Tibial nerve (tissue), 4 donors: Measurements from ENCODE around the gene IGFN1. TPM values are rescaled to one million over a fixed set of nuclear protein-coding genes. Genes with fewer than 3 reads are reported as not detected.

Experiments used
- DNase-seq, 2 donors: peaks; one replicate each; pipeline ENCODE4 v3.0.0-alpha.2; 2019; ENCODE audit warnings: low spot score in 2 of 2
- H3K27ac ChIP-seq, 4 donors: fragments of 200-600 bp; sonication (generic) in 3 of 4; one replicate each; pipeline ENCODE4 v1.5.1; 2017 to 2019; ENCODE audit warnings: mild to moderate bottlenecking in 1 of 4
- H3K27me3 ChIP-seq, 2 donors: fragments of 200-600 bp; sonication (generic) in 1 of 2; one replicate each; pipeline versions ENCODE4 v1.5.1 to v1.6.0; 2017 to 2019
- H3K36me3 ChIP-seq, 3 donors: fragments of 200-600 bp; sonication (generic); one replicate each; pipeline ENCODE4 v1.5.1; 2018 to 2019
- H3K4me1 ChIP-seq, 4 donors: fragments of 200-600 bp; sonication (generic) in 3 of 4; one replicate each; pipeline ENCODE4 v1.5.1; 2017 to 2019
- H3K4me3 ChIP-seq, 4 donors: fragments of 200-600 bp; sonication (generic) in 3 of 4; one replicate each; pipeline ENCODE4 v1.5.1; 2017 to 2019; ENCODE audit warnings: mild to moderate bottlenecking in 1 of 4, moderate library complexity in 1 of 4
- H3K9me3 ChIP-seq, 4 donors: fragments of 200-600 bp; sonication (generic) in 3 of 4; one replicate each; pipeline ENCODE4 v1.5.1; 2017 to 2019
- EP300 ChIP-seq, 2 donors: sonication (generic); formaldehyde crosslinking; IDR thresholded peaks; one replicate each; pipeline ENCODE4 v1.6.1; 2017; ENCODE audit warnings: antibody characterized with exemption in 2 of 2, mild to moderate bottlenecking in 1 of 2
- POLR2A ChIP-seq, 2 donors: fragments of 450-650 bp; IDR thresholded peaks; one replicate each; pipeline ENCODE4 v1.6.1; 2017; ENCODE audit warnings: antibody characterized with exemption in 2 of 2, mild to moderate bottlenecking in 2 of 2, moderate library complexity in 2 of 2
- WGBS, 2 donors: methylation state at CpG; one replicate each; pipeline ENCODE4 v1.1.5; 2018; 5-methylcytosine and 5-hydroxymethylcytosine counted together
- total RNA-seq, 4 donors: library from RNA; depleted of rRNA; stranded (reverse); fragments of >200 nt; gene quantifications; one replicate each; pipeline ENCODE4 v1.1.0, GENCODE V29; 2016
- TF ChIP-seq, protein P1 (sequence below), 5 experiments: fragments of 200-600 bp in 3 of 5; fragments of 450-650 bp in 2 of 5; sonication (generic) in 3 of 5; IDR thresholded peaks; one replicate each; pipeline ENCODE4 v1.5.1; 2016 to 2019; ENCODE audit warnings: antibody characterized with exemption in 5 of 5, mild to moderate bottlenecking in 3 of 5, moderate library complexity in 2 of 5

The IGFN1 gene
- total RNA-seq, 4 donors from 2014 or later: not detected

DNA sequence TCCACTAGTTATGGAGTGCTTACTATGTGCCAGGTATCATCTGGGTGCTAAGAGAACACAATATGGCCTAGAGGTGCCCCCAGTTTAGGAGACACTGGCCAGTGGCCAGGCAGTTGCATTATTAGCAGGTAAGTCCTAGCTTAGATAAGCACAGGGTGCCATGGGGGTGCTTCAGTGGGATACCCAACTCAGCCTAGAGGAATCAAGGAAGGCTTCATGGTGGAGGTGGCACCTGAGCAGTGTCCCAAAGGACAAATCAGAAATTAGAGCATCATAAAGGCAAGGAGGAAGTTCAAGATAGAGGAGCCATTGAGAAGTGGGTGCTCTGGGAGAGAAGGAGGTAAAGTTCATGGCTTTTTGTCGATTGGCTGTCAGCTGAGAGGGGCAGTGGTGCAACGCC is 60.8 kb downstream of the IGFN1 start:
- no peak for DNase-seq
- Histone ChIP-seq H3K27me3 (no peaks in the 10 kb centered on the region), H3K27ac (no peak overlapping the region), H3K9me3 (no peaks in the 10 kb centered on the region), H3K4me3 (no peak overlapping the region), H3K4me1 (peaks cover 0 to 5% (median 0%) of the 10 kb centered on the region in 4 donors), H3K36me3 (no peaks in the 10 kb centered on the region)
- no peak for TF ChIP-seq EP300 (IDR thresholded peaks at IDR 0.05)
- no peak for TF ChIP-seq POLR2A (IDR thresholded peaks at IDR 0.05)
- TF ChIP-seq, protein P1, sequence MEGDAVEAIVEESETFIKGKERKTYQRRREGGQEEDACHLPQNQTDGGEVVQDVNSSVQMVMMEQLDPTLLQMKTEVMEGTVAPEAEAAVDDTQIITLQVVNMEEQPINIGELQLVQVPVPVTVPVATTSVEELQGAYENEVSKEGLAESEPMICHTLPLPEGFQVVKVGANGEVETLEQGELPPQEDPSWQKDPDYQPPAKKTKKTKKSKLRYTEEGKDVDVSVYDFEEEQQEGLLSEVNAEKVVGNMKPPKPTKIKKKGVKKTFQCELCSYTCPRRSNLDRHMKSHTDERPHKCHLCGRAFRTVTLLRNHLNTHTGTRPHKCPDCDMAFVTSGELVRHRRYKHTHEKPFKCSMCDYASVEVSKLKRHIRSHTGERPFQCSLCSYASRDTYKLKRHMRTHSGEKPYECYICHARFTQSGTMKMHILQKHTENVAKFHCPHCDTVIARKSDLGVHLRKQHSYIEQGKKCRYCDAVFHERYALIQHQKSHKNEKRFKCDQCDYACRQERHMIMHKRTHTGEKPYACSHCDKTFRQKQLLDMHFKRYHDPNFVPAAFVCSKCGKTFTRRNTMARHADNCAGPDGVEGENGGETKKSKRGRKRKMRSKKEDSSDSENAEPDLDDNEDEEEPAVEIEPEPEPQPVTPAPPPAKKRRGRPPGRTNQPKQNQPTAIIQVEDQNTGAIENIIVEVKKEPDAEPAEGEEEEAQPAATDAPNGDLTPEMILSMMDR (IDR thresholded peaks at IDR 0.05): no peak
- 80 to 81% methylated on average over 2 of the region's 2 CpGs for WGBS, 2 donors

DNA sequence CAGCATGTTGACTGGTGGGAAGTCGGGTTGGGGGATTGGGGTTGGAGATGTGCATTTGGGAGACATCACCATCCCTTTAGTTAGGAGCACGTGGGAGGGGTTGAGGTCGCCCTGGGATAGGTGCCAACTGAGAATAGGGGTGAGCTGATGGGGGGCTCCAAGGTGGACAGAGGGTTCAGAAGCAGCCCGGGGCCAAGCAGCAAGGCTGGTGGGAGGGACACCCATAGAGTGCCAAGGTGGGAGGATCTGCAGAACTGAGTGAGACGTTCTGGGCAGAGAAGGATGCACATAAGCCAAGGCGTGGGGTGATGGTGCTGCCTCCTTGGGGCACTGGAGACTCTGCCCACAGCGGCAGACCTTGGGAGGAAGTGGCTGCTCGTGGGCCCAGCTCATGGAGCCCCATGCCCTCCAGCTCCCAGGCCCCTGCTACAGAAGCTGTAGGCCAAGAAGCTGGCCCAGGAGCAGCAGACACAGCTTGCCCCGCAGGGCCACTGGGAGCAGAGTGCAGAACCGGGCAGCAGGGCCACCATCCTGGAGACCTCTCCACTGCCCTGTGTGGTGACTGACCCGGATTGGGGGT is 61.3 kb downstream of the IGFN1 start:
- Histone ChIP-seq H3K9me3 (no peaks in the 10 kb centered on the region), H3K4me1 (peaks cover 0 to 5% (median 0%) of the 10 kb centered on the region in 4 donors), H3K4me3 (no peak overlapping the region), H3K27me3 (no peaks in the 10 kb centered on the region), H3K27ac (no peak overlapping the region), H3K36me3 (no peaks in the 10 kb centered on the region)
- WGBS, 2 donors: 70 to 76% methylated on average over 11 of the region's 11 CpGs
- no peak for DNase-seq
- TF ChIP-seq, protein P1 (IDR thresholded peaks at IDR 0.05): no peak
- TF ChIP-seq EP300 (IDR thresholded peaks at IDR 0.05) (no peak), POLR2A (IDR thresholded peaks at IDR 0.05) (no peak)

DNA sequence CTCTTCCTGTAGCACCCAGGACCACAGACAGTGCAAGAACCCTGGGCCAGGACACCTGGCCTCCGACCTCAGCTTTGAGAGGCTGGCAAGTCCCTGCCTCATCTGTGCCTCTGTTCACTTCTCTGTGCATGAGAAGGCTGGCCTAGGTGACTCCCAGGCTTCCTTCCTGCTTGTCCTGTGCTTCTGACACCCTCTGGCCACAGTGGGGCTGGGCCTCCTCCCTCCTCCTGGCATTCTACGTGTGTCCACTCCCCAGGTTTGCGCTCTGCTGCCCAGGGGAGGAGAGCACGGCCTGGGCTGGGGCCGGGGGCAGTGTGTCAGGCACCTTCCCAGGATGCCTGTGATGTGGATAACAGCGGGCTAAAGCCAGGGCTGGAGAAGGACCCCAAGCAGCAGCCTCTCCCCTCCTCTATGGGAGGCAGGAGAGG is 62.3 kb downstream of the IGFN1 start:
- Histone ChIP-seq H3K9me3 (no peaks in the 10 kb centered on the region), H3K4me3 (no peak overlapping the region), H3K27ac (no peak overlapping the region), H3K4me1 (peaks cover 0 to 5% (median 0%) of the 10 kb centered on the region in 4 donors), H3K27me3 (no peaks in the 10 kb centered on the region), H3K36me3 (no peaks in the 10 kb centered on the region)
- TF ChIP-seq, protein P1 (IDR thresholded peaks at IDR 0.05): no peak
- WGBS, 2 donors: 60 to 100% methylated on average over 6 of the region's 6 CpGs
- DNase-seq: no peak

DNA sequence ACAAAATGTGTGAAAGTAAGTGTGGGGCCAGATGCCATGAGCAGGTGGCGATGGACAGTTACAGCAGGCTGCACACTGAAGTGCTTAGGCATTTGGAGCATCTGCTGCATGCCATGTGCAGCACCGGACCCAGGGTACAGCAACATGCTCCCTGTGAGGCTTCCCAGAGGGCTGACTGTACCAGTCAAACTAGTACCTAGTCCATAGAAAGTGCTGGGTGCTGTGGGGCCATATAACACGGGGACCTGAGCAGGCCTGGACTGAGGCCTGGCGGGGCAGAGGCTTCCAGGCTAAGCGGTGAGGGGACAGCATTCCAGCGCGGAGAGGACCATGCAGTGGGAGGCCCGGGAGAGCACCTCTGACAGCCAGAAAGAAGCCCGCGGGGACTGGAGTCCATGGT is 62.8 kb downstream of the IGFN1 start:
- 64 to 77% methylated on average over 10 of the region's 10 CpGs for WGBS, 2 donors
- Histone ChIP-seq H3K27me3 (no peaks in the 10 kb centered on the region), H3K4me3 (no peak overlapping the region), H3K27ac (no peak overlapping the region), H3K9me3 (no peaks in the 10 kb centered on the region), H3K36me3 (no peaks in the 10 kb centered on the region), H3K4me1 (peaks cover 0 to 5% (median 0%) of the 10 kb centered on the region in 4 donors)
- TF ChIP-seq POLR2A (IDR thresholded peaks at IDR 0.05) (no peak), EP300 (IDR thresholded peaks at IDR 0.05) (no peak)
- TF ChIP-seq, protein P1 (IDR thresholded peaks at IDR 0.05): no peak
- no peak for DNase-seq

DNA sequence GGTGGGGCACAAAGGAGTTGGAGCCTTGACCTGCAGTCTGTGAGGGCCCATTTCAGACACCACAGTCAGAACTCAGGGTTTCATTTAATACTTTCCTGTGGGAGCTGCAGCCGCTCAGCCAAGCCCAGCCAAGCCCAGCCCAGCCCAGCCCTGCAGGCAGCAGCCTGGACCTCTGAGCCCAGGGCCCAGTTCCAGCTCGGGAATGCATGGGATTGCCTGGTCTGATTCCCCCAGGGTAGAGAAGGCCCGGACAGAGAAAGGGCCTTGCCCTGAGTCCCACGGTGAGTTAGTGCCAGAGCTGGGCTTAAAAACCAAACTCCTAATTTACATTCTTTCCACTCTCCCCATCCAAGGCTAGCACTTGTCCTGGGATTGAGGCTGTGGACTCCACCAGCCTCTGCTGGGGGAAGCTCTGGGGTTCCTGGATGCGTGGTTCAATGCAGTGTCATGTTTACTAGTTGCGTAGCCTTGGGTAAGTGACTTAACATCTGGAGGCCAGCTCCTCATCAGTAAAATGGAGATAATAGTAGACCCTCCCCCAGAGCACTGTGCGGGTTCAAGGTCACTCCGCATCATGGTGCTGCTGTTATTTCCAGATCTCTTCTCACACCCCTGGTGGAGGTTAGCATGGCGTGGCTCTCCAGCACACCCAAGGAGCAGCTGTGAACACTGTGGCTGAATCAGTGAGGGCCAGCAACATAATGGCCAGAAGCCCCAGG is 63.4 kb downstream of the IGFN1 start:
- TF ChIP-seq, protein P1 (IDR thresholded peaks at IDR 0.05): no peak
- TF ChIP-seq EP300 (IDR thresholded peaks at IDR 0.05): no peak
- no peak for TF ChIP-seq POLR2A (IDR thresholded peaks at IDR 0.05)
- DNase-seq: no peak
- H3K9me3 ChIP-seq: no peaks in the 10 kb centered on the region
- 78 to 82% methylated on average over 8 to 9 of the region's 9 CpGs for WGBS, 2 donors
- H3K36me3 ChIP-seq: no peaks in the 10 kb centered on the region
- no peak overlapping the region for H3K27ac ChIP-seq
- peaks cover 0 to 5% (median 0%) of the 10 kb centered on the region in 4 donors for H3K4me1 ChIP-seq
- H3K4me3 ChIP-seq: no peak overlapping the region
- peaks cover 0 to 3% of the 10 kb centered on the region in 2 donors for H3K27me3 ChIP-seq
